ENCODE results near the gene ACKR4.
"Not testable (repeated sequence)": the region's sequence is repeated elsewhere in the genome, so short reads cannot be mapped to it uniquely, and the experiment has no call there.

Gene ACKR4

GRCh38 chr3:132629928-132630327, 32.9 kb downstream of the ACKR4 start:
- no peak for TF ChIP-seq CTCF (IDR thresholded peaks at IDR 0.05; ENCODE audit: low read depth, low read length)
- peak; percentile 72 for DNase-seq (ENCODE audit: low read depth, low spot score)
- in situ Hi-C loops (cut with HindIII; ENCODE audit: low sequenced_read_pairs): no loop called here
- H3K4me3 ChIP-seq (ENCODE audit: low read depth, low read length): no peak overlapping the region

- in situ Hi-C loops (cut with HindIII; ENCODE audit: low sequenced_read_pairs): no loop called here
- no peak for TF ChIP-seq CTCF (IDR thresholded peaks at IDR 0.05; ENCODE audit: low read depth, low read length)
Observed at GRCh38 chr3:132630612-132631011, 33.5 kb downstream of the ACKR4 start.

DNA sequence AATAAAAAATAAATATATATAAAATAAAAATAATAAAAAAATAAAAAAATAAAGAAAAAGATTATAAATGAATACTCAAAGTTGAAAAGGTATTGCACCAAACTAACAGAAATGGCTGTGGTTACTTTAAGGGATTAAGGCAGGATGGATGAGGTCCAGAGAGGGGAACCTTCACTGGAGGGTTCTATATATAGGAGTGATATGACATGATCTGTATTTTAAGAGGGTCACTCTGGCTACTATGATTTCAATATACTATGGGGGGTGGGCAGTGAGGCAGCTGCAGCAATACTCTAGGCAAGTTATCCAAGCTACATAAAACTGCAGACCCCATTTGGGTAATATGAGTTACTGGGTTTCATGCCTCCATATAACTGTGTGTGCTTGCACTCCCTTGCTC, 38.0 kb downstream of the ACKR4 start:
- TF ChIP-seq CTCF (IDR thresholded peaks at IDR 0.05; ENCODE audit: low read depth, low read length): no peak
- in situ Hi-C loops (cut with HindIII; ENCODE audit: low sequenced_read_pairs): no loop called here
- no peak for DNase-seq (ENCODE audit: low read depth, low spot score)
- H3K4me3 ChIP-seq (ENCODE audit: low read depth, low read length): no peak overlapping the region

More at GRCh38 chr3:132630612-132631011, 33.5 kb downstream of the ACKR4 start:
- DNase-seq (ENCODE audit: low read depth, low spot score): no peak
- no peak overlapping the region for H3K4me3 ChIP-seq (ENCODE audit: low read depth, low read length)

- in situ Hi-C loops (cut with HindIII; ENCODE audit: low sequenced_read_pairs): no loop called here
- DNase-seq (ENCODE audit: low read depth, low spot score): peak; percentile 25
- no peak overlapping the region for H3K4me3 ChIP-seq (ENCODE audit: low read depth, low read length)
- TF ChIP-seq CTCF (IDR thresholded peaks at IDR 0.05; ENCODE audit: low read depth, low read length): no peak
Observed at GRCh38 chr3:132637590-132637989, 40.5 kb downstream of the ACKR4 start.

- no peak for TF ChIP-seq CTCF (IDR thresholded peaks at IDR 0.05; ENCODE audit: low read depth, low read length)
- no peak for DNase-seq (ENCODE audit: low read depth, low spot score)
- in situ Hi-C loops (cut with HindIII; ENCODE audit: low sequenced_read_pairs): no loop called here
- no peak overlapping the region for H3K4me3 ChIP-seq (ENCODE audit: low read depth, low read length)
Observed at GRCh38 chr3:132638706-132639105, 41.6 kb downstream of the ACKR4 start.

- in situ Hi-C loops (cut with HindIII; ENCODE audit: low sequenced_read_pairs); DNase-seq (ENCODE audit: low read depth, low spot score); H3K4me3 ChIP-seq (ENCODE audit: low read depth, low read length): not testable (repeated sequence)
Observed at GRCh38 chr3:132641427-132641826, 44.4 kb downstream of the ACKR4 start.

DNA sequence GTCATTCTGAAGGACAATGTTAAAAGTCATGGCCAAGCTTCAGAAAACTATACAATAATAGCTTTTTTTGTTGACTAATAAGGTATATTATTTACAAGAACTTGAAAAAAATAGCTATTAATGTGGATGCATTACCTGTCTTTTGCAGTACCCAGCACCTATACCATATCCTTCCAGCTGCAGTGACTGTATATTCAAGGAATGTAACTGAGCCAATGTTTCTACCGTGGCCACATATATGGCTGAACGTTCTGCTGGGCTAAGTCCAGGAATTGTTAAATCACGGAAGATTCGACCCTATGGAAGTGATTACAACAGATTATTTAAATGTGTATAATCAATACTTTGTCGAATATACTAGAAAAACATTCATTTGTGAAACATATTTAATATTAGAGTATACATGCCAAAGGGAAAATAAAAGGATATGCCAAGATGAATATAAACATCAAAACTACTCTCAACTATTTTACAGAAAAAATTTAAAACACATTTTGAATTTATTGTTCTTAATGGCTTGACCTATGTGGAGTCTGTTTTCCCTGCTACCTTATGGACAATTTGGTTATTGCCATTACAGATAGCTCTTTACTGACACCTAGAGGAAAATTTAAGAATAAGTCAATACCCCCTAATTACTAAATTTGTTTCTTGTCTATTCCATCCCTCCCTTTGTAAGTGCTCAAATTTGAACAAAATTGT, 44.9 kb downstream of the ACKR4 start:
- peak; percentile 71 for DNase-seq (ENCODE audit: low read depth, low spot score)
- peak; percentile 50 for TF ChIP-seq CTCF (IDR thresholded peaks at IDR 0.05; ENCODE audit: low read depth, low read length)
- no peak overlapping the region for H3K4me3 ChIP-seq (ENCODE audit: low read depth, low read length)
- in situ Hi-C loops (cut with HindIII; ENCODE audit: low sequenced_read_pairs): no loop called here

Measured in astrocyte of the spinal cord (primary cell).